Activated T-cell treated with anti-CD3 and anti-CD28 coated beads, Interleukin-2, amount 50 U/mL, for 24 hours (primary cell): ENCODE measurements around the gene MTSS2.

Experiments used
- DNase-seq: peaks from one replicate; pipeline ENCODE4 v3.0.0-alpha.2; 2020
- H3K27ac Mint-ChIP-seq: 2 replicates; pipeline ENCODE4 v1.8.0; 2020; ENCODE audit warnings: mild to moderate bottlenecking, mixed read lengths
- H3K27me3 Mint-ChIP-seq: 2 replicates; pipeline ENCODE4 v1.8.0; 2020; ENCODE audit warnings: mixed read lengths
- H3K36me3 Mint-ChIP-seq: 2 replicates; pipeline ENCODE4 v1.8.0; 2020; ENCODE audit warnings: low read depth, mixed read lengths
- H3K4me1 Mint-ChIP-seq: 2 replicates; pipeline ENCODE4 v1.8.0; 2020; ENCODE audit warnings: low read depth, mixed read lengths
- H3K4me3 Mint-ChIP-seq: 2 replicates; pipeline ENCODE4 v1.8.0; 2020; ENCODE audit warnings: mild to moderate bottlenecking, moderate library complexity, mixed read lengths
- H3K9me3 Mint-ChIP-seq: 2 replicates; pipeline ENCODE4 v1.8.0; 2020; ENCODE audit warnings: mixed read lengths

Gene MTSS2

GRCh38 chr16:70688246-70688742 is 2.4 kb upstream of the MTSS2 start:
- no peaks in the 10 kb centered on the region for H3K9me3 Mint-ChIP-seq
- H3K4me1 Mint-ChIP-seq, result peaks cover 11% of the 10 kb centered on the region
- peaks cover 25% of the 10 kb centered on the region for H3K27me3 Mint-ChIP-seq
- no peak overlapping the region for H3K4me3 Mint-ChIP-seq
- peaks cover 2% of the 10 kb centered on the region for H3K36me3 Mint-ChIP-seq
- H3K27ac Mint-ChIP-seq, result no peak overlapping the region
- no peak for DNase-seq

- no peaks in the 10 kb centered on the region for H3K9me3 Mint-ChIP-seq
- no peaks in the 10 kb centered on the region for H3K36me3 Mint-ChIP-seq
- peaks cover 11% of the 10 kb centered on the region for H3K4me1 Mint-ChIP-seq
- no peak for DNase-seq
- no peak overlapping the region for H3K4me3 Mint-ChIP-seq
- peaks cover 30% of the 10 kb centered on the region for H3K27me3 Mint-ChIP-seq
- no peak overlapping the region for H3K27ac Mint-ChIP-seq
These were observed 1.9 kb upstream of the MTSS2 start for GRCh38 chr16:70687671-70688245.

GRCh38 chr16:70687102-70687511 is 1.3 kb upstream of the MTSS2 start:
- Mint-ChIP-seq H3K27me3 (peaks cover 35% of the 10 kb centered on the region), H3K27ac (no peak overlapping the region), H3K4me1 (peaks cover 11% of the 10 kb centered on the region), H3K4me3 (no peak overlapping the region), H3K36me3 (no peaks in the 10 kb centered on the region), H3K9me3 (no peaks in the 10 kb centered on the region)
- no peak for DNase-seq

- Mint-ChIP-seq H3K4me3 (peak overlapping the region; percentile 54), H3K4me1 (peaks cover 11% of the 10 kb centered on the region), H3K36me3 (no peaks in the 10 kb centered on the region), H3K9me3 (no peaks in the 10 kb centered on the region), H3K27ac (peak overlapping the region; percentile 37), H3K27me3 (peaks cover 38% of the 10 kb centered on the region)
- no peak for DNase-seq
These were observed 686 bp upstream of the MTSS2 start for GRCh38 chr16:70686376-70687101.

GRCh38 chr16:70685061-70685937 is 554 bp downstream of the MTSS2 start:
- Mint-ChIP-seq H3K4me1 (peaks cover 11% of the 10 kb centered on the region), H3K27ac (no peak overlapping the region), H3K27me3 (peaks cover 38% of the 10 kb centered on the region), H3K4me3 (peak overlapping the region; percentile 65), H3K9me3 (no peaks in the 10 kb centered on the region), H3K36me3 (no peaks in the 10 kb centered on the region)
- peak; percentile 47 for DNase-seq

- Mint-ChIP-seq H3K4me3 (peak overlapping the region; percentile 65), H3K27me3 (peaks cover 38% of the 10 kb centered on the region), H3K4me1 (peaks cover 11% of the 10 kb centered on the region), H3K27ac (no peak overlapping the region), H3K9me3 (no peaks in the 10 kb centered on the region), H3K36me3 (no peaks in the 10 kb centered on the region)
- no peak for DNase-seq
These were observed 1.4 kb downstream of the MTSS2 start for GRCh38 chr16:70684146-70685060.

GRCh38 chr16:70683146-70683944 is 2.5 kb downstream of the MTSS2 start:
- no peak overlapping the region for H3K27ac Mint-ChIP-seq
- H3K9me3 Mint-ChIP-seq, result no peaks in the 10 kb centered on the region
- H3K27me3 Mint-ChIP-seq, result peaks cover 38% of the 10 kb centered on the region
- no peak overlapping the region for H3K4me3 Mint-ChIP-seq
- DNase-seq, result no peak
- no peaks in the 10 kb centered on the region for H3K36me3 Mint-ChIP-seq
- H3K4me1 Mint-ChIP-seq, result peaks cover 12% of the 10 kb centered on the region

- H3K4me3 Mint-ChIP-seq, result no peak overlapping the region
- no peak for DNase-seq
- H3K36me3 Mint-ChIP-seq, result no peaks in the 10 kb centered on the region
- H3K27ac Mint-ChIP-seq, result no peak overlapping the region
- peaks cover 38% of the 10 kb centered on the region for H3K27me3 Mint-ChIP-seq
- peaks cover 12% of the 10 kb centered on the region for H3K4me1 Mint-ChIP-seq
- no peaks in the 10 kb centered on the region for H3K9me3 Mint-ChIP-seq
These were observed 3.4 kb downstream of the MTSS2 start for GRCh38 chr16:70682239-70683145.

- Mint-ChIP-seq H3K9me3 (no peaks in the 10 kb centered on the region), H3K4me1 (peaks cover 11% of the 10 kb centered on the region), H3K4me3 (no peak overlapping the region), H3K36me3 (no peaks in the 10 kb centered on the region), H3K27me3 (peaks cover 35% of the 10 kb centered on the region), H3K27ac (no peak overlapping the region)
- DNase-seq, result no peak
These were observed 4.2 kb downstream of the MTSS2 start for GRCh38 chr16:70681382-70682238.

GRCh38 chr16:70680495-70681381 is 5.1 kb downstream of the MTSS2 start:
- H3K4me1 Mint-ChIP-seq, result peaks cover 7% of the 10 kb centered on the region
- no peaks in the 10 kb centered on the region for H3K9me3 Mint-ChIP-seq
- peaks cover 31% of the 10 kb centered on the region for H3K27me3 Mint-ChIP-seq
- no peak for DNase-seq
- no peaks in the 10 kb centered on the region for H3K36me3 Mint-ChIP-seq
- H3K27ac Mint-ChIP-seq, result no peak overlapping the region
- no peak overlapping the region for H3K4me3 Mint-ChIP-seq
